Putamen (tissue), 1 donor: ENCODE measurements around the gene MEGF9.

Experiments used
- DNase-seq: peaks from one replicate; pipeline ENCODE4 v3.0.0-alpha.2; 2016; ENCODE audit warnings: low spot score

Gene MEGF9

GRCh38 chr9:120621941-120622340 lies 92.3 kb downstream of the MEGF9 start:
- no peak for DNase-seq

DNA sequence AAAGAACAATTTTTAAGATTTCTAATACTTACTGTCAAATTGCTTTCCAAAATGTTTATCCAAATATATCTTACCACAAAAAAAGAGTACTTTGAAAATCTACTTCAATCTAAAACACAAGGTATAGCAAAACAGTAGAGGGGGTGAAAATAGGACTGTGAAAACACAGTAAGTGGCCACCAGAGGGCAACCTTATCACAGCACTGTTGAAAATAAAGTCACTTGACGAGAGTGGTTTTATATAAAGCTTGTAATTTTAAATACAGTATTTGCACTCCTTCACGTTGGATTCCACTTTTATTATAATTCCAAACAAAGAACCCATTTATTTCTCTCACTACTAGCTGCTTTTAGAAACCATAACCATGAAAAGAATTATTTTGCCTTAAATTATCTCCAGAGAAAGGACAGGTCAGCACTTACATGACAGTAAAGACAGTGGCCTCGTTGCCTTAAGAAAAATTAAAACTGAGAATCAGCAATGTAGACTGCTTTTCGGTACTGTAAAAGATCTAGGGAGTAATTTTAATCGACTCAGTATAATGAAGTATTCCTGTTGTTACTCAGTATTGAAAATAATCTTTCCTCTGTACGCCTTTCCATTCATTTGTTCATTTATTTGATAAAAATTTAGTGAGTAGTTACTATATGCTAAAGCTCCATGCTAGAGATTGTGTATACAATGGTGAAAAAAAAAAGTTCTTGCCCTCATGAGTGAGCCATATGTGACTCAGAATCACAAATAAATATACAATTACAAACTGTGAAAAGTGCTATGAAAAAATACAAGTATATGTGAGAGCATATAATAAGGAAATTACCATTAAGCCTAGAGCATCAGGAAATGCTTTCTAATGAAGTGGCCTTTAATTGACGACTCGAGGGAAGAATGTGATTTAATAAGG lies 94.3 kb downstream of the MEGF9 start:
- DNase-seq = peak; percentile 82

GRCh38 chr9:120616966-120617935 lies 97.0 kb downstream of the MEGF9 start:
- no peak for DNase-seq

DNA sequence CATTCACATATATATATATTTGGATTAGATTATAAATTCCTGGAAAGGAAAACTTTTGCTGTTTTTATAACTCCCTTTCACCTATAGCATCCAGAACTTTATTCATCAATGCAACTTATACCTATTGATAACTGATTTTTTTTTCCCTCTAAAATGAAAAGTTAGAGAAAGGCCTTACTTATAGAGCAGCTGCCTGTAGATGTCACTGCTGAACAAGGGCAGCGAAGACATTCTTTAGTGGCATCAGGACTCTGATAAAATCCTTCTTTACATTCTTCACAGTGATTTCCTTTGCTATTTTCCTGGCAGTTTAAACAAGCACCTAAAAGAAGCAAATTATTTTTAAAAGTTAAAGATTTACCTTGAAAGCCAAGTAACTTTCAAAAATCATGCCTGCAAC lies 102.1 kb downstream of the MEGF9 start:
- DNase-seq = no peak

DNA sequence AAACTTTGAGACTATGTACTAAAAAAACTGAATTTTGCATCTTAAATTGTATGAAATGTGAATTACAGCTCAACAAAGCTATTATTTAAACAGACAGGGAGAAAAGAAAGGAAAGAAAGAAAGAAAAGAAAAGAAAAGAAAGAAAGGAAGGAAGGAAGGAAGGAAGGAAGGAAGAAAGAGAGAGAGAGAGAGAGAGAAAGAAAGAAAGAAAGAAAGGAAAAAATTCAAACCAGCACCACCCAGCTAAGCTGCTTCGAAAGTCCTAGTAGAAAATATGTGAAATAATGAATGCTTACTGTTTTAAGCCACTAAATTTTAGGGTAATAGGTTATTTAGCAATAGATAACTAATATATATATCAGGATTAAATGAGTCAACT lies 102.6 kb downstream of the MEGF9 start:
- DNase-seq = no peak

DNA sequence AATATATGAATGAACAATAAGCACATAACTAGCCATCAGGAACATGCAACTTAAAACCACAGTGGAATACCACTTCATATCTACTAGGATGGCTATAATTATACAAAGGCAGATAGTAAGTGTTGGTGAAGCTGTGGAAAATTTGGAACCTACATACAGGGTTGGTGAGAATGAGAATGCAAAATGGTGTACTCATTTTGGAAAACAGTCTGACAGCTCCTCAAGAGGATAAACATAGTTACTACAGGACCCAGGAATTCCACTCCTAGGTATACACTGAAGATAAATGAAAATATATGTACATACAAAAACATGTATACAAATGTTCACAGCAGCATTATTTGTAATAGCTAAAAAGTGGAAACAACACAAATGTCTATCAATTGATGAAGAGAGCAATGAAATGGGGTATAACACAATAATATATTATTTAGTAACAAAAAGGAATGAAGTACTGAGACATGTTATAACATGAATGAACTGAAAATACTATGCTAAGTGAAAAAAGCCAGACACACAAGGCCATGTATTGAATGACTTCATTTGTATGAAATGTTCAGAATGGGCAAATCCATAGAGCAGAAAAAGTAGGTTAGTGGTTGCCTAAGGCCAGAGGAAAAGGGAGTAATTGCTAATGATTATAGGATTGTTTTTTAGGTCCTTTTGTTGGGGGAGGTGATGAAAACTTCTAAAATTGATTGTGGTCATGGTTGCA lies 103.1 kb downstream of the MEGF9 start:
- DNase-seq = no peak

DNA sequence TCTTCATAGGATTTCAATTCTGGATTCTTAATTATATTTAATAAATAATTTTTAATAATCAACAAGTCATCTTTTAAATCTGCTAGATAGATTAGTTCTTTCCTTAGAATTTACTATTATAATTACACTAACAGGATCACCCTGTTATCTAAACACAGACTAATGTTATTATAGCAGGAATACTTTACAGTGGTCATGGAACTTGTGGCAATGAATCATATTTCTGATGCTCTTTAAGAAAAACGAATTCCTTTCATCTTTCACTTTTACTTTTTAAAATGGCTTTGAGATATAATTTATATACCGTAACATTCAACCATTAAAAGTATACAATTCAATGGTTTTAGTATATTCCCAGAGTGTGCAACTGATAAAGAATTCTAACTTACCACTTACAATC lies 104.6 kb downstream of the MEGF9 start:
- DNase-seq = no peak

GRCh38 chr9:120608421-120608820 lies 105.8 kb downstream of the MEGF9 start:
- no peak for DNase-seq

DNA sequence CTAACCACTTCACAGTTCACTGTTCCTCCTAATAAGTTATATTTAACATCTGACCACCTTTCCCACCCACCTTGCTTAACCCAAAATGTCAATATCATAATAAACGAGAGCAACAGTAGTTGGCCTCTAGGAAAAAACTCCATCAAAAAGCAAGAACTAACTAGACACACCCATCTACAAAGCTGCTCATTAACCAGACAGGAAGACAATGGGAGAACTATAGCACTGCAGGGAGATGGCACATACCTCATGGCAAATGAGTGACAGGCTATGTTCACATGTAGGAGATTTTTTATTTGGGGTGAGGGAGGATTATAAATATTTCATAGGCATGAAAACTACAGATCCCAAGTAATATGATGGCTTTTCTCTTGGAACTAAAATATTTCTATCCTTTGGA lies 110.7 kb downstream of the MEGF9 start:
- no peak for DNase-seq

DNA sequence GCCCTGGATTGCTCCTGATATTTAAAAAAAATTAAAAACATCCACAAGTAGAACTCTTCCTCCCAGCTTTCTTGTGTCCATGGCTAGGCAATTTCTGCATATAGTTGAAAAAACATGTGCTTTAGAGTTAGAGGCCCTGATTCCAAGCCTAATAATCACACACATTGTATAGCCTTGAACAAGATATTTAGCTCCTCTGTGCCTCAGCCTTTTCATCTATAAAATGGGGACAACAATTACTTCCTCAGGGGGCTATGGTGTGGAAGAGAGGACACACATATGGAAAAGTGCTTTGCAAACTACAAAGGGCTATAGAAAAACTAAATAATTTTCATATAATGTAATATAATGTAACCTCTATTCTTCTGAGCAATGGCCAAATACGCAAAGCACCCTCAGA lies 111.3 kb downstream of the MEGF9 start:
- no peak for DNase-seq

DNA sequence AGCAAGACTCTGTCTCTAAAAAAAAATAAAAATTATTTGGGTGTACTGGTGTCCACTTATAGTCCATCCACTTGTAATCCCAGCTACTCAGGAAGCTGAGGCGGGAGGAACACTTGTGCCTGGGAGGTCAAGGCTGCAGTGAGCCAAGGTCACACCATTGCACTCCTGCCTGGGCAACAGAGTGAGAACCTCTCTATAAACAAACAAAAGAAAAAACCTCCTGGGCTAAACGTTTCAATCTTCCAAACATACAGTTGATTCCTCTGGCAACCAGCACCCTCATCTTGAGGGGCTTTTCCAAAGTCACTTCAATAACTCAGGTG lies 120.4 kb downstream of the MEGF9 start:
- DNase-seq = no peak

- no peak for DNase-seq
These were observed 120.9 kb downstream of the MEGF9 start for GRCh38 chr9:120593250-120593954.

DNA sequence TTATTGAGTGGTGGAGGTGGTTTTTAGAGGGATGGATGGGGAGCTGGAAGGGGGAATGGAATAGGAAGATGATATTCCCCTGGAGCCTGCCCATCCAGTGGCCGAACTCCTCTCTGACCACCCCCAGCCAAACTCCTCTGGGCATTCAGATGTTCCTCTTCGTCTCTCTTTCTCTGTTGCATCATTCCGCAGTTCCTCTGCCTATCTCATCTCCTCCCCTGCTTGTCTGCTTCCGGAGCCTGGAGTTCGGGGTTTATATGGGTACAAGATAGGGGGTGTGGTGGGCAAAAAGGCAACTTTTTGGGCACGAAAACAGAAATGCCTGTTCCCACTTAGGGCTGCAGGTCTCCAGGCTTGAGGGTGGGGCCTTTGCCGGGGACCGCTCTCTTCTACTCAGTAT lies 122.1 kb downstream of the MEGF9 start:
- DNase-seq = no peak

- DNase-seq = no peak
These were observed 126.9 kb downstream of the MEGF9 start for GRCh38 chr9:120587328-120587727.

DNA sequence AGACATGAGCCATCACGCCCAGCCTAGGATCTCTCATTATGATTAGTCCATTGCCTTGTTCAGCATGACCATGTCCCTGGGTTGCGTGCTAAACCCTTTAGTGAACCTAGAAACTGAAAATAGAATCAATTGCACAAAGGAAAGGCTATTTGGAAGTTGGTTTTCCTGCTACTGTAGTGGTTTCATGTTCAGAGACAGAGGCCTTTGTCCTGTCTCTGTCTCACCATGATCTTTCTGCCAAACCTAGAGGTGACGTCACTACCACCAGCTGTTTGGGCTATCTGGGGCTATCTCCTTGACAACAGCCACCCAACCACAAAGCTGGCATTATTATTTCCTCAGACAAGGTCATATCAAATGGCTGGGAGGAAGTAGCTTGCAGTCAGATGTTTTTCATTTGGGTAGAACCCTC lies 130.3 kb downstream of the MEGF9 start:
- peak; percentile 97 for DNase-seq

DNA sequence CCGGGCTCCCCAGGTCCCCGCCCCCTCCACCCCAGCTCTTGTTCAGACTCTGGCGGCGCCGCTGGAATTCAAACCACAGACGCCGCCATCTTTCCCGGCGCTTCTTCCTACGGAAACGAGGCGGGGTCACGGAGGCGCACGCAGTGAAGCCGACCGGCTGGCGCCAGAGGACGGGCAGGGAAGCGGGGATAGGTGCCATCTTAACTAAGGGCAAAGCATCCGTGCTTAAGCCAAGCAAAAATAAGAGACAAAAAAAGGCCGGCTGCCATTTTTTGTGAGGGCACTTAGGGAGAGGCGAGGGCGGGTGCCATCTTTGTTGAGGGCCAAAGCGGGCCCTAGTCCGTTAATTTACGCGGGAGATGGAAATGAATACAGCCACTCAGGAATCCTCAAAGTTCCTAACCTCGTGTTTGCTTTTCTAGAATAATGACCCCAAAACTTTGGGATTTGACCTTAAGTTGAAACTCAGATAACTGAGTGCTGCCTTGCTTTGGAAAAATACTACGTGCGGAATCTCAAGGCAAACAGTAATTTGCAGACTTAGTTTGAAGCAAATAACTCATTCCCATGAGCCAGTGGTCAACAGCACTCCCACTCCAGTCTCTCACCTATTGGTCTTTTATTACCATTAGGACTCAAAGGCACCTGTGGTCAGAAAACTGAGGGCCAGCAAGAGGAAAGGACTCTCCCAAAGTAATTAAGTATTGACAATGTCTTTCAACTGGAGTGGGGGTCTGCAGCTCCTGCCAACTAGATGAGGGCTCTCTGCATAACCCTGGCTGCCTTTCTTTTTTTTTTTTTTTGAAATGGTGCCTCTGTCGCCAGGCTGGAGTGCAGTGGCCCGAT lies 134.0 kb downstream of the MEGF9 start, which contains the start of gene CDK5RAP2:
TSS of gene CDK5RAP2 (minus strand) at position 117 of the 846 bp plus-strand sequence. CDS start 189 bp downstream, outside the sequence.
- DNase-seq = peak; percentile 99

GRCh38 chr9:120579139-120580050 lies 134.9 kb downstream of the MEGF9 start:
- DNase-seq = no peak

- DNase-seq = no peak
These were observed 139.8 kb downstream of the MEGF9 start for GRCh38 chr9:120574473-120574872.

- no peak for DNase-seq
These were observed 141.8 kb downstream of the MEGF9 start for GRCh38 chr9:120572472-120572871.
